OCI-LY3 (cell line): Measurements from ENCODE around the gene CCBE1.

Experiments
- H2AFZ ChIP-seq: fragments of 200-600, 300-600 bp; shearing (Covaris generic); 2 replicates; pipeline ENCODE4 v1.6.0; 2014; ENCODE audit warnings: antibody characterized with exemption, low read depth, low read length
- H3K27ac ChIP-seq: fragments of 200-600, 300-600 bp; sonication (generic); 2 replicates; pipeline ENCODE4 v1.5.1; 2014; ENCODE audit warnings: mild to moderate bottlenecking, low read length, moderate library complexity, mixed read lengths
- H3K27me3 ChIP-seq: fragments of 200-600, 300-600 bp; sonication (generic); 2 replicates; pipeline ENCODE4 v1.6.1; 2014; ENCODE audit warnings: low read depth, low read length, mixed read lengths
- H3K36me3 ChIP-seq: fragments of 200-600, 300-600 bp; sonication (generic); replicated peaks from 2 replicates; pipeline ENCODE3; 2014; ENCODE audit warnings: low read depth, low read length, mixed read lengths
- H3K4me1 ChIP-seq: fragments of 300-600, 200-600 bp; sonication (generic); 2 replicates; pipeline ENCODE4 v1.6.1; 2014; ENCODE audit warnings: low read length, mixed read lengths
- H3K4me2 ChIP-seq: fragments of 200-600, 300-600 bp; sonication (generic); 2 replicates; pipeline ENCODE4 v1.6.1; 2014; ENCODE audit warnings: low read length, mixed read lengths
- H3K4me3 ChIP-seq: fragments of 300-600, 200-600 bp; sonication (generic); 2 replicates; pipeline ENCODE4 v1.5.1; 2014; ENCODE audit warnings: antibody characterized with exemption, mild to moderate bottlenecking, low read length, moderate library complexity
- H3K79me2 ChIP-seq: fragments of 300-600, 200-600 bp; shearing (Covaris generic); 2 replicates; pipeline ENCODE4 v1.6.1; 2014; ENCODE audit warnings: mild to moderate bottlenecking, low read length, mixed read lengths
- H3K9ac ChIP-seq: fragments of 300-600, 200-600 bp; shearing (Covaris generic); 2 replicates; pipeline ENCODE4 v1.6.0; 2014; ENCODE audit warnings: mild to moderate bottlenecking, low read length, moderate library complexity
- H3K9me3 ChIP-seq: fragments of 200-600, 300-600 bp; shearing (Covaris generic); 2 replicates; pipeline ENCODE4 v1.6.1; 2014; ENCODE audit warnings: low read length, mixed read lengths; ENCODE audit not compliant: insufficient read depth
- H4K20me1 ChIP-seq: fragments of 200-600, 300-600 bp; sonication (generic); 2 replicates; pipeline ENCODE4 v1.6.1; 2016; ENCODE audit warnings: low read length, mixed read lengths; ENCODE audit not compliant: insufficient read depth
- EZH2phosphoT487 ChIP-seq: fragments of 200-600 bp; shearing (Covaris generic); IDR thresholded peaks from 2 replicates; pipeline ENCODE4 v1.6.1; 2018; ENCODE audit warnings: antibody characterized with exemption, mixed run types, low read depth
- TF ChIP-seq, protein P1 (sequence below): fragments of 200-600, 300-600 bp; sonication (generic); IDR thresholded peaks from 2 replicates; pipeline ENCODE4 v1.5.1; 2014; ENCODE audit warnings: antibody characterized with exemption, low read length, low read depth

The CCBE1 gene

DNA sequence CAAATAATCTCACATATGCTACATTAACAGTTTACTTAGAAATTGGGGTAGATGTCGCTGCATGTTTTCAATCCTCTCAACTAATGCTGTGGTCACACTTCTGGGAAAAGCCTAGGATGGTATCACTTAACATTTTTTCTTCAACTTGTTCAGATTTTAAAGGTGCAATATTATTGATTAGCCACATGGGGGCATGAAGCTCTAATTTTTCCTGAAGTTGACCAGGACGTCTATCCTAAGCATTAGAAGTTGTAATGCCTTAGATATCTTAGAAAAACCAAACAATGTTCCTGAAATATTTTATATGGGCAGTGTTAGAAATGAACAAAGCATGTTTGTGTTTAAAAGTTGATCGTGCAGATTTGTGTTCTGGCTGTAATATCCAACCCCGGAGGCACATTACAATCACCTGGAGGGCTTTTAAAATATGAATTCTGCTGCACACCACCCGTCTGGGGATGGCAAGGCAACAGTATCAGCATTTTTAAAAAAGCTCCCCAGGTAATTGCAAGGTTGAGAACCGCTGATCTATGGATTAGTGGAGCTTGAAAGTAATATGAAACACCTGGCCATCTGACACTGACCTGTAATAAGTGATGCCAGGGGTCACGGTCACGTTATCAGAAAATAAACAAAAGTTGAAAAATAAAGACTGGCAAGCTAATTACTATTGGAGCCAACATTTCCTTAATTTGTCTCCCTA lies 237.7 kb downstream of the CCBE1 start:
- Histone ChIP-seq H3K36me3 (no peaks in the 10 kb centered on the region), H3K4me1 (no peaks in the 10 kb centered on the region), H3K27me3 (peaks cover 39% of the 10 kb centered on the region), H3K9me3 (no peaks in the 10 kb centered on the region), H3K4me3 (no peak overlapping the region), H3K27ac (no peak overlapping the region), H3K9ac (no peak overlapping the region), H2AFZ (no peak overlapping the region), H4K20me1 (no peaks in the 10 kb centered on the region), H3K4me2 (0 out of 2 replicates have a peak overlapping the region, but pooled peaks have one; percentile 1), H3K79me2 (no peaks in the 10 kb centered on the region)
- TF ChIP-seq EZH2phosphoT487 = no peak
- TF ChIP-seq, protein P1, sequence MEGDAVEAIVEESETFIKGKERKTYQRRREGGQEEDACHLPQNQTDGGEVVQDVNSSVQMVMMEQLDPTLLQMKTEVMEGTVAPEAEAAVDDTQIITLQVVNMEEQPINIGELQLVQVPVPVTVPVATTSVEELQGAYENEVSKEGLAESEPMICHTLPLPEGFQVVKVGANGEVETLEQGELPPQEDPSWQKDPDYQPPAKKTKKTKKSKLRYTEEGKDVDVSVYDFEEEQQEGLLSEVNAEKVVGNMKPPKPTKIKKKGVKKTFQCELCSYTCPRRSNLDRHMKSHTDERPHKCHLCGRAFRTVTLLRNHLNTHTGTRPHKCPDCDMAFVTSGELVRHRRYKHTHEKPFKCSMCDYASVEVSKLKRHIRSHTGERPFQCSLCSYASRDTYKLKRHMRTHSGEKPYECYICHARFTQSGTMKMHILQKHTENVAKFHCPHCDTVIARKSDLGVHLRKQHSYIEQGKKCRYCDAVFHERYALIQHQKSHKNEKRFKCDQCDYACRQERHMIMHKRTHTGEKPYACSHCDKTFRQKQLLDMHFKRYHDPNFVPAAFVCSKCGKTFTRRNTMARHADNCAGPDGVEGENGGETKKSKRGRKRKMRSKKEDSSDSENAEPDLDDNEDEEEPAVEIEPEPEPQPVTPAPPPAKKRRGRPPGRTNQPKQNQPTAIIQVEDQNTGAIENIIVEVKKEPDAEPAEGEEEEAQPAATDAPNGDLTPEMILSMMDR = peak; percentile 96

DNA sequence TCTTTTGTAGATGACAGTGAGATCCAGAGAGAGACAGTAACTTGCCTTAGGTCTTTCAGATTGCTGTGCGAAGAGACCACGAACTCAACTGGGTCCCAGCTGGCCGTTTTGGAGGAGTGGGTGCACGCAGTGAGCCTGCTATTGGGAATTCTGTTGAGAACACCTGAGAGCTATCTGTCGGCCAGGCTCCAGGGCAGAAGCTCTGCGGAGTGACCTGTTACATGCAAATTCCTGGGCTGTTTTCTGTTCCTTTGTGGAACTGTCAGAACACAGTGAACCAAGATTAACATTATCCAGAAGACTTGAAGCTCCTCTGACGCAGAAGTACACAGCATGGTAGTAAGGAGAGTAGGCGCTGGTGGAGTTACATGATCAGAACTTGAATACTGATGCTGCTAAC lies 238.6 kb downstream of the CCBE1 start:
- H4K20me1 ChIP-seq = no peaks in the 10 kb centered on the region
- H3K27me3 ChIP-seq = peaks cover 43% of the 10 kb centered on the region
- no peak overlapping the region for H3K4me3 ChIP-seq
- H3K79me2 ChIP-seq = no peaks in the 10 kb centered on the region
- no peak overlapping the region for H3K9ac ChIP-seq
- H3K36me3 ChIP-seq = no peaks in the 10 kb centered on the region
- no peak overlapping the region for H3K27ac ChIP-seq
- H3K4me1 ChIP-seq = no peaks in the 10 kb centered on the region
- no peak overlapping the region for H3K4me2 ChIP-seq
- TF ChIP-seq, protein P1 = no peak
- no peak for TF ChIP-seq EZH2phosphoT487
- H3K9me3 ChIP-seq = no peaks in the 10 kb centered on the region
- no peak overlapping the region for H2AFZ ChIP-seq

DNA sequence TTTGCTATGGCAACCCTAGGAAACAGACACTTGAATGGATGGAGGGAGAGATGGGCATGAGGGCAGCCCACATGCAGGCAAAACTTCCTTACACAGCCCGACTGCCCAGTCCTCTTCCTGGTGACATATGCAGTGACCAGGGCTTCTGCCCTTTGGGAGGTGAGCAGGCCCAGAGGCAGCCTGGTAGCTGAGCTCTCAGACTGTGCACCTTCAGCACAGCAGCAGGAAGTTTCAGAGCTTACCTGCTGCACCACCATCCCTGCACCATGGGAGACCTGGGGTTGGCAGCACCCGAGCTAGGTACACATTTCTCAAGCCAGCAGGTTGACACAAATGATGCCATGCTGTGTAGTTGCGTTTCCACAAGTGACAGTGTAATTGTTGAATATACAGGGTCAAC lies 240.6 kb downstream of the CCBE1 start:
- Histone ChIP-seq H4K20me1 (no peaks in the 10 kb centered on the region), H3K4me1 (no peaks in the 10 kb centered on the region), H3K36me3 (no peaks in the 10 kb centered on the region), H3K27ac (no peak overlapping the region), H3K4me2 (no peak overlapping the region), H2AFZ (no peak overlapping the region), H3K4me3 (no peak overlapping the region), H3K79me2 (no peaks in the 10 kb centered on the region), H3K9ac (no peak overlapping the region), H3K9me3 (no peaks in the 10 kb centered on the region), H3K27me3 (peaks cover 51% of the 10 kb centered on the region)
- no peak for TF ChIP-seq EZH2phosphoT487
- TF ChIP-seq, protein P1 = no peak

DNA sequence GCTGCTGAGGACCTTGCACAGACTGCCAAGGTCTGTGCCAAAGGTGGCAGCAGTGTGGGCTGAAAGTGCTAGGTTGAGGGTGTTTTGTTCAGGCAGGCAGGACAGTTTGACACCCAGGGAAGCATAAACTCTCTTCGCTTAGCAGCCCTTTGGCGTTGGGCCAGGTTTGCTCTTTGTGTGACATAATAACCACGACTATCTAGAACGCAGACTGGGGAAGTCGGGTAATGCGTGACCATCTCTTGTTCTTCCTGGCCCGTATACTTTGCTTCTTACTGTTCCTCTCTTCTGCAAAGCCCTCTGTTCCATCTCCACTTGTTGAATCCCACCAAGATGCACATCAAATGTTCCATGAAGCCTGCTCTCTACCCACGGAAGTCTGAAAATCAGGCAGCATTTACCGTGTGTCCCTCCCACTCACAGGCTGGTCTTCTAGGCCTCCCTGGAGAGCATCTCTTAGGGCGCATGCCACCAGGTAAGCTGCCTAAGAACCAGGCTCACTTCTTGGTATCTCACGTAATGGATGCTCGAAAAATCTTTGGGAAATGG lies 241.4 kb downstream of the CCBE1 start:
- H4K20me1 ChIP-seq = no peaks in the 10 kb centered on the region
- no peaks in the 10 kb centered on the region for H3K36me3 ChIP-seq
- H3K9me3 ChIP-seq = no peaks in the 10 kb centered on the region
- no peak overlapping the region for H3K27ac ChIP-seq
- no peaks in the 10 kb centered on the region for H3K4me1 ChIP-seq
- no peak overlapping the region for H3K4me3 ChIP-seq
- no peak overlapping the region for H3K4me2 ChIP-seq
- H2AFZ ChIP-seq = no peak overlapping the region
- H3K9ac ChIP-seq = no peak overlapping the region
- no peaks in the 10 kb centered on the region for H3K79me2 ChIP-seq
- TF ChIP-seq EZH2phosphoT487 = no peak
- TF ChIP-seq, protein P1 = no peak
- peaks cover 51% of the 10 kb centered on the region for H3K27me3 ChIP-seq
